SU-DHL-6 (cell line): ENCODE results near the gene AXDND1.

Experiments used
- H2AFZ ChIP-seq: fragments of 200-600 bp; sonication (generic); 2 replicates; pipeline ENCODE4 v1.6.1; 2014; ENCODE audit warnings: low read depth, mild to moderate bottlenecking, moderate library complexity, mixed read lengths, antibody characterized with exemption, low read length; ENCODE audit not compliant: severe bottlenecking
- H3F3A ChIP-seq: fragments of 200-600 bp; shearing (Covaris generic); 2 replicates; pipeline ENCODE4 v1.6.0; 2016; ENCODE audit warnings: antibody characterized with exemption, mild to moderate bottlenecking; ENCODE audit not compliant: insufficient read depth
- H3K27ac ChIP-seq: fragments of 200-600 bp; sonication (generic); 2 replicates; pipeline ENCODE4 v1.5.1; 2016; ENCODE audit warnings: low read depth, mild to moderate bottlenecking, low read length, moderate library complexity, mixed read lengths
- H3K27me3 ChIP-seq: fragments of 200-600 bp; sonication (generic), shearing (Covaris generic); 2 replicates; pipeline ENCODE4 v1.6.0; 2014; ENCODE audit warnings: mild to moderate bottlenecking, low read length
- H3K36me3 ChIP-seq: fragments of 200-600 bp; sonication (generic); 2 replicates; pipeline ENCODE4 v1.6.1; 2014; ENCODE audit warnings: mild to moderate bottlenecking, low read length, mixed read lengths
- H3K4me2 ChIP-seq: fragments of 300-600, 200-600 bp; shearing (Covaris generic), sonication (generic); 2 replicates; pipeline ENCODE4 v1.6.0; 2014; ENCODE audit warnings: low read length, low read depth, mild to moderate bottlenecking; ENCODE audit not compliant: poor library complexity, severe bottlenecking
- H3K4me3 ChIP-seq: fragments of 200-600 bp; sonication (generic); 2 replicates; pipeline ENCODE4 v1.5.1; 2014; ENCODE audit warnings: antibody characterized with exemption, low read length, mild to moderate bottlenecking, mixed read lengths; ENCODE audit not compliant: insufficient read depth, poor library complexity, severe bottlenecking
- H3K79me2 ChIP-seq: fragments of 200-600 bp; sonication (generic); 2 replicates; pipeline ENCODE4 v1.6.1; 2014; ENCODE audit warnings: mild to moderate bottlenecking, low read length, moderate library complexity; ENCODE audit not compliant: insufficient read depth
- H3K9ac ChIP-seq: fragments of 200-600 bp; sonication (generic); 2 replicates; pipeline ENCODE4 v1.7.0; 2014; ENCODE audit warnings: mild to moderate bottlenecking, low read length
- H3K9me2 ChIP-seq: fragments of 200-600 bp; sonication (generic); replicated peaks from 2 replicates; pipeline ENCODE4 v1.6.1; 2014; ENCODE audit warnings: low read length; ENCODE audit not compliant: insufficient read depth
- H3K9me3 ChIP-seq: fragments of 200-600 bp; sonication (generic); 2 replicates; pipeline ENCODE4 v1.6.1; 2014; ENCODE audit warnings: low read length, mixed read lengths; ENCODE audit not compliant: insufficient read depth
- H4K20me1 ChIP-seq: fragments of 200-600 bp; sonication (generic); 2 replicates; pipeline ENCODE4 v1.6.1; 2014; ENCODE audit warnings: low read depth, mild to moderate bottlenecking, antibody characterized with exemption, low read length, moderate library complexity, mixed read lengths
- CTCF ChIP-seq: fragments of 200-600 bp; sonication (generic); IDR thresholded peaks from one replicate; pipeline ENCODE4 v1.5.1; 2017; ENCODE audit warnings: antibody characterized with exemption, mild to moderate bottlenecking, low read length, moderate library complexity; ENCODE audit not compliant: insufficient read depth, poor library complexity, severe bottlenecking
- EZH2phosphoT487 ChIP-seq: fragments of 200-600 bp; sonication (generic), shearing (Covaris generic); conservative IDR thresholded peaks from 2 replicates; pipeline ENCODE4 v1.6.1; 2018; ENCODE audit warnings: mild to moderate bottlenecking, antibody characterized with exemption, low read length, moderate library complexity, mixed read lengths

Gene AXDND1

GRCh38 chr1:179587336-179587735 is 221.6 kb downstream of the AXDND1 start:
- Histone ChIP-seq H3K9me2 (no peaks in the 10 kb centered on the region), H3K36me3 (no peaks in the 10 kb centered on the region), H3K4me3 (no peak overlapping the region), H3K27ac (no peak overlapping the region), H3K9me3 (no peaks in the 10 kb centered on the region), H3F3A (no peaks in the 10 kb centered on the region), H2AFZ (no peak overlapping the region), H4K20me1 (no peaks in the 10 kb centered on the region), H3K79me2 (no peaks in the 10 kb centered on the region), H3K4me2 (no peak overlapping the region), H3K9ac (no peak overlapping the region), H3K27me3 (no peaks in the 10 kb centered on the region)
- TF ChIP-seq EZH2phosphoT487, result no peak
- no peak for TF ChIP-seq CTCF

GRCh38 chr1:179588425-179589024 is 222.8 kb downstream of the AXDND1 start:
- no peak overlapping the region for H3K27ac ChIP-seq
- no peaks in the 10 kb centered on the region for H4K20me1 ChIP-seq
- no peak for TF ChIP-seq EZH2phosphoT487
- TF ChIP-seq CTCF, result no peak
- H3F3A ChIP-seq, result no peaks in the 10 kb centered on the region
- H3K79me2 ChIP-seq, result no peaks in the 10 kb centered on the region
- no peaks in the 10 kb centered on the region for H3K27me3 ChIP-seq
- H3K9ac ChIP-seq, result no peak overlapping the region
- H3K4me3 ChIP-seq, result no peak overlapping the region
- no peaks in the 10 kb centered on the region for H3K36me3 ChIP-seq
- no peak overlapping the region for H3K4me2 ChIP-seq
- no peaks in the 10 kb centered on the region for H3K9me2 ChIP-seq
- no peaks in the 10 kb centered on the region for H3K9me3 ChIP-seq
- no peak overlapping the region for H2AFZ ChIP-seq

GRCh38 chr1:179589509-179589908 is 223.7 kb downstream of the AXDND1 start:
- H3F3A ChIP-seq, result no peaks in the 10 kb centered on the region
- no peaks in the 10 kb centered on the region for H4K20me1 ChIP-seq
- H3K9me2 ChIP-seq, result no peaks in the 10 kb centered on the region
- TF ChIP-seq CTCF, result no peak
- no peak for TF ChIP-seq EZH2phosphoT487
- H3K27me3 ChIP-seq, result no peaks in the 10 kb centered on the region
- H3K4me3 ChIP-seq, result no peak overlapping the region
- H3K9ac ChIP-seq, result no peak overlapping the region
- no peaks in the 10 kb centered on the region for H3K79me2 ChIP-seq
- no peak overlapping the region for H3K27ac ChIP-seq
- no peaks in the 10 kb centered on the region for H3K9me3 ChIP-seq
- no peak overlapping the region for H2AFZ ChIP-seq
- no peak overlapping the region for H3K4me2 ChIP-seq
- H3K36me3 ChIP-seq, result no peaks in the 10 kb centered on the region

- Histone ChIP-seq H3K9ac (no peak overlapping the region), H3F3A (no peaks in the 10 kb centered on the region), H2AFZ (no peak overlapping the region), H3K27ac (no peak overlapping the region), H4K20me1 (no peaks in the 10 kb centered on the region), H3K9me3 (no peaks in the 10 kb centered on the region), H3K9me2 (no peaks in the 10 kb centered on the region), H3K79me2 (no peaks in the 10 kb centered on the region), H3K27me3 (no peaks in the 10 kb centered on the region), H3K36me3 (no peaks in the 10 kb centered on the region), H3K4me3 (no peak overlapping the region), H3K4me2 (no peak overlapping the region)
- TF ChIP-seq CTCF, result no peak
- TF ChIP-seq EZH2phosphoT487, result no peak
Observed at GRCh38 chr1:179590671-179591070, 224.9 kb downstream of the AXDND1 start.
